CD4-positive, alpha-beta T cell treated with Interleukin-2 at 100 ng/mL for 4 hours (primary cell): ENCODE data around the gene NELFCD.
"Not testable (repeated sequence)": the region's sequence is repeated elsewhere in the genome, so short reads cannot be mapped to it uniquely, and the experiment has no call there.

Experiments used
- DNase-seq: peaks from one replicate; pipeline ENCODE4 v3.0.0-alpha.2; 2020; ENCODE audit warnings: low spot score

NELFCD gene

DNA sequence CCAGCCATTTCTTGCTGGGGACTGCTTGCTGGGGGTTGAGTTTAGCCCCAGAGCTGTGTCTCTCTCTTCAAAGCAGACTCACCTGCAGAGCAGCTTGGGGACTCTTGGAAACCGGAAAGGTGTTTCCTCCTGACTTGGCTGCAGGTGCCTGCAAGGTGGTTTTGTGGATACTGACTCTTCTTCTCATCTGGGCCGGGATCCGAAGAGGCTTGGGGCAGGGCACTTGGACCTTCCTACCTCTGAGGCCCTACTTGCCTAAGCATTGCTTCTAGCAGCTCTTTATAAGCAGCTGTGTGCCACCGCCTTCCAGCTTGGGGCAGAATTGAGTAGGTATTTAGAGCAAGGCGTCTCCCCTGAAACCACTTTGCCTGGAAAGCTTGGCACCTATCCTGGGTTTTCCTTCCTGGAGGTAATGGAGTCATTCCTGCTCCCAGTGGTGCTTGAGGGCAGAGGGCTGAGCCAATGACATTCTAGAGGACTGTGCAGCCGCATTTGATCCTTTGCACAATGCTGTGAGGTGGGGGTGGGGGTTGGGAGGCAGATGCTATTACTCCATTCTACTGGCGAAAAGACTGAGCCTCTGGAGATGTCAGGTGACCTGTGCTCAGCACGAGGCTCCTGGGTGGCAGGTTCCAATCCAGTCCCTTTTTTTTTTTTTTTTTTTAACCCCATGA is 29.4 kb downstream of the NELFCD start:
- no peak for DNase-seq

DNA sequence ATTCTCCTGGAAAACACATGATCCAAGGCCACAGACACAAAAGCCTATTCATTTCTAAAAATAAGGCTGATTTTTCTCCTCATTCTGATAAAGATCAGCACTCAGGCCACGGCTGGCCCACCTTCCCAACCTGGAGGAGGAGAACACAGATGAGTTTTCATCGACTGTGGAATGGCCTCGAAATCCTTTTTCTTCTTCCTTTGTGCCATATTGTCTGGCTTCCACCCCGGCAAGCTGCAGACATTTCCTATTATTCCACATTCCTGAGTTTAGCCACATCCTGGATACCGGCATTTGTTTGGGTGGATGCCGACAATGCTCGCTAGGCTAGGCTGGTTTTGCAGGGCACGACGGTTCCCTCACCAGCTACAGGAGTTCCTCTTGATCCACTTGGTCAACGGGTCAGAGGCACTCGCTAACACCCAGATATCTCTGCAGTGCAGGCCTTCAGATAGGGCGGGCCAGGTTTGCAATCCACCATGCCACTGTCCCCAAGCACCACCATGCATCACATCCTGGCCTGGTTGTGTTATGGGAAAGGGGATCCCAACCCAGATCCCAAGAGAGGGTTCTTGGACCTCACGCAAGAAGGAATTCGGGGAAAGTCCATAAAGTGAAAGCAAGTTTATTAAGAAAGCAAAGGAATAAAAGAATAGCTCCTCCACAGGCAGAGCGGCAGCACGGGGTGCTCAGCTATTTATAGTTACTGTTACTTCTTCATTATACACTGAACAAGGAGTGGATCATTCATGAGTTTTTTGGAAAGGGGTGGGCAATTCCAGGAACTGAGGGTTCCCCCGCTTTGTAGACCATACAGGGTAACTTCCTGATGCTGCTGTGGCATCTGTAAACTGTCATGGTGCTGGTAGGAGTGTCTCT is 30.2 kb downstream of the NELFCD start:
- DNase-seq = peak; percentile 41

DNA sequence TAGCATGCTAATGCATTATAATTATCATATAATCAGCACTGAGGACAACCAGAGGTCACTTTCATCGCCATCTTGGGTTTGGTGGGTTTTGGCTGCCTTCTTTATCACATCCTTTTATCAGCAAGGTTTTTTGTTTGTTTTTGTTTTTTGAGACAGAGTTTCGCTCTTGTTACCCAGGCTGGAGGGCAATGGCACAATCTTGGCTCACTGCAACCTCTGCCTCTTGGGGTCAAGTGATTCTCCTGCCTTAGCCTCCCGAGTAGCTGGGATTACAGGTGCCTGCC is 30.8 kb downstream of the NELFCD start:
- DNase-seq = not testable (repeated sequence)

DNA sequence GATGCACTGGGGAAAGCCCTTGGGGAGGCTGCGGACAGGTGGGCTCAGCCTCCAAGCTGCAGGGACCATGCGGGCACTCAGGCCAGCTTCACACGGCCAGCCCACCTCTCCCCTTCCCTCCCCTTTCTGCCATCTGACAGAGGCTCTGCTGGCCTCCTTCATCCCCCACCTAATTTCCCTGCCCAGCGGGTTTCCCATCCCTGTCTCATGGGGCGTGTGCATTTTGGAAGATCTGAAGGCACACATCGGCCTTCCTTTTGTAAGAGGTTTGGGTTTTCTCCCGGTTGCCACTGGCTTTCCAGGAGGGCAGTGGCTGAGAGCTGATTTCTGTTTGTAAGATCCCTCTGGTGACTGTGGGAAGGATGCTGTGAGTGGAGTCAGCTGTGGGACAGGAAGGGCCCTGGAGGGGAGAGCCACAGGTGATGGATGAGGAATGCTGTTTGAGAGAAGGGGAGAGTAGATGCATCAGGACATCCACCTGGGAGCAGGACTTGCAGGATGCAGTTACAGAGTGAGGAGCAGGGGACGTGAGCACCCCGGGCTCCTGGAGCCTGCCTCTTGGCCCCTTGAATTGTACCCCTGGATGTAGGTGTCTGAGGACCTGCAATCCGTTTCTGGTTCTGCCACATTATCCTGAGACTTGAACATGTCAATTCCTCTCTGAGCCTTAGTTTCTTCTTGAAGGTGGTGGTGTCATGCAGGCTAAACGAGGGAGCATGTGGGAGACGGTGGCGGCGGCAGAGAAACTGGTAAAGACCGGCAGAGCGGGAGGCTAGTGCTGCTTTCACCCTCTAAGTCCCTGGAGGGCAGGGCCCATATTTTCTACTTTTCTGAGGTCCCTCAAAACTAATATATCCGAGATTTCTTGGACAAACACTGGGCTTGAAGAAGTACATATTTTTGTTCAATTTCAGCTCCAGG is 32.2 kb downstream of the NELFCD start:
- no peak for DNase-seq

DNA sequence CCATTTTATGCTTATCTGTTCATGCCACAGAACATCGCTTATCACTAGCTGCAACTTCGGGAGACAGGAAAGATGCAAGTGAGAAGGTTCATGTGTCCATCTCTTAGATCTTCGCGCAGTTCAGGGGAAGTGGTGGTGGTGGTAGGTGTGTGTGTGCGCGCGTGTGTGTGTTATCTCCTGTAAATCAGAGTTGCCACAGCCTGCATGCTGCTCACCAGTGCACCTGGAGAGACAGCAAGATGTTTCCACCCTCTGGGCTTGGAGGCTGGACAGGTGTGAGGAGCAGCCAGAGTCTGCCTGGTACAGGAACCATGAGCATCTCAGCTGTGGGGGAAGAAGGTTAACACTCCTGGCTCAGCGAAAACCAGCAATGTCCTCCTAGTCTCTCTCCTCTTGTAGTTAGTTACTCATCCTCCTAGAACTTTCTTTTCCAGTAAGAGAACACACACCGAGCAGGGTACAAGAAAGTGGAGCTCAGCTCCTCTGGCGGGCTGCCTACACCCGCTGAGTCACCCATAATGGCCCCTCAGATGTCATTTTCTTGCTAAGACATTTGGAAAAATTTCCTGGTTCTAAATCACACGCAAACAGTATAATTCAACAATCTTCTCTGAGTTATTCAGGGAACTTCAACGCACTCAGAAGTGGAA is 33.0 kb downstream of the NELFCD start:
- peak; percentile 28 for DNase-seq

DNA sequence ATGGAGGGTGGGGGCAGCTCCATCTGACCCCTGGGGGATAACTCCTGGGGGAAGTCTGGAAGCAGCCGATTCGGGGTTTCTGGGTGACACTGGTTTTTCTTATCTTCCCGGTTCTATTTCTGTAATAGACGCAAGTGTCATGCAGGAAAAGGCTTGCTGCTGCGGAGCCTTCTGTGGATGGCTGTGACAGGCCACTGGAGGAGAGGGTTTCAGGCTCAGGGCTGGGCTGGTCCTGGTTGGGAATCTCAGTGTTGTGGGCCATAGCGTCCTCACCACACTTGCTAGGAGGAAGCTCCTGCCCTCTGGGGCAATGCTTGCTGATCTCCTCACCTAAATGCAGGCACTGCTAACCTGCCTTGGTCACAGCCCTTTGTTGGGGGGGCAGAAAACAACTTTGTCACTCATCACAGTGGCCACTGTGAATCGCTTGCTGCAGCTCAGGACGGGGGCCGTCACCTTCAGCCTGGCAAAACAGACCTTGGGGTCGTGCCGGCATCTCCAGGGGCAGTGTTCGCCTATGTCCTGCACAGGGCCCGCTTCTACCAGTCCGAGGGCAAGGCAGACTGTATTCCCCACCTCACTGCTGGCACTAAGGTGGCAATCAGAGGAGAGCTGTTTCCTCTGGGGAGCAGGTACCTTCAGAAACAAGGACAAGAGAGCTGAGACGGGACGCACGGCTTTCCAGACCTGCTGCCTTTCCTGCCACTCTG is 33.8 kb downstream of the NELFCD start:
- no peak for DNase-seq

DNA sequence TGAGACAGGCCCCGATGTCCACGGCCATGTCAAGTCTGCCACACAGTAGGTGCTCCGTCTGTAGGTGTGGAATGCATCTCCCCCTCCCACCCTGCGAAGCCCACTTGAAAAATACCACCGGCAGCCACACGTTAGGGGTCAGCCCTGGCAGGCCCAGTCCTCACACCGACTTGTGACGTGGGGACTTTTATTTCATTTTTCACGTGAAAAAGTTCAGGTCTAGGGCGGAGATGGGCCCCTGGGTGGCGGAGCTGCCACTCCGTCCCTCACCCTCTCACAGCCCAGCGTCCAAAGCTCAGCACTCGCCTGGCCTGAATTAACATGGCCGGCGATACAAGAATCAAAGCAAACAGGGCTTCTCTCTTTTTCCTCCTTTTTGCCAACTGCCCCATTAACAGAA is 34.4 kb downstream of the NELFCD start:
- no peak for DNase-seq

DNA sequence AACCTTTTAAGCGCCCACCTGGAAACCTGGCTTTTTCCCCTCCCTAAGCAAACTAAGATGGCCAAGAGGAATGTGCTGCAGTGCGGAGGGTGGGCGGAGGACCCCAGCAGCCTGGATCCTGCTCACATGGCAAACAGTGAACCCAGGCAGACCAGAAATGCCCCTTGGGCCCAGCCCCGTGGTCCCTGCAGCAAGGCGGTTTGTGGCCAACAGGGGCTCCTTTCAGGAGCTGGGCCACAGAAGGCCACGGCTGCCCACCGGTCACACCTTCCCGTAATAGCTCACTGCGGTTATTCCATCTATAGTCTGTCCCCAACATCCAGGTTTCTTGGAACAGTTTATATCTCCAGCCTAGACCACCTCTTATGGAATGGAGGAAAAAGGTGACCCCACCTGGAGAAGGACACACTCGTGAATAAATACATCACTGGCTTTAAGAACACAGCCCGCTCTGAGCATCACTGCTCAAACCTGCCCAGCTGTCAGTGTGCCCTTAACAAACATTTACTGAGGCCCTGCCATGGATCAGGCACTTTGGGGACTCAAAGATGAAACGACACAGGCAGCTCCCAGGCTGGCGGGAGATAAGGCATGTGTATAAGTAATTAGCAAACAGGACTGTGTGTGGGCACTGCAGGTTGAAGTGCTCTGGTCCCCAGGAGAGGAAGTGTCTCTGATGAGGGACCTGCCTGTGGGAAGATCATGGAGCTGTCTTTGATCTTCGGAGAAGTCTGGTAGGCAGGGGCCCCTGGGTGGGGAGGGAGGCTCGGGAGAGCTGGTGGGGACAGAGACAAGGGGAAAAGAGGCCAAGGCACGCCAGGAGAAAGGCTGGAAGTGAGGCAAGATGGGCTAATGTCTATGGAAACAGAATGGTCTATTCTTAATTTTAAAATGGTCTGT is 35.0 kb downstream of the NELFCD start:
- no peak for DNase-seq

DNA sequence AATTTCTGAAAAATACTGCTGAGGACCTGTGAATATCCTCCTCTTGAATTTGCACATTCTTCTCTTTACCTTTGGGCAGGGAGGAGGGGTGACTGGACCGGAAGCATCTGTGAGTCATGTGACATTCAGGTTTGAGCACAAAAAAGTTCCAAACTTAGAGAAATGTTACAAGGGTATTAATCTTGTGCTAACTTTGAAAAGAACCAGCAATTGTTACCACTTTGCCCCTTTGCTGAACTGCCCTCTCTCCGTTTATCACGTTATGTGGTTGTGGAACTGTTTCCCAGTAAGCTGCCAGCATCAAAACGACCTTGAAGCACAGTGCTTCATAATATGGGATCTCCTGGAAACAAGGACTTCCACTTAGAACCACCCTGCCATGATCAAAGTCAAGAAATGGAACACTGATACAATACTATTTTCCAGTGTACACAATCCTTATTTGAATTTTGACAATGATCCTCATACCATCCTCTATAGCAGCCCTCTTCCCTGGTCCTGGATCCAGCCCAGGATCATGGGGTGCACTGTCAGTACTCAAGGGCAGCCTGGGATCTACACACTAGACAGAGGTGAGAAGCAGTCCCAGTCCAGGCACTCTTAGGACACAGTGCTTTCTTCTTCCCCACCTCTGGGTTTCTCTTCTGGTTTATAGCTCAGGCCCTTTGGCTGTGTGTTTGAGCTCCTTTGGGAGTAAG is 35.9 kb downstream of the NELFCD start:
- DNase-seq = peak; percentile 32

DNA sequence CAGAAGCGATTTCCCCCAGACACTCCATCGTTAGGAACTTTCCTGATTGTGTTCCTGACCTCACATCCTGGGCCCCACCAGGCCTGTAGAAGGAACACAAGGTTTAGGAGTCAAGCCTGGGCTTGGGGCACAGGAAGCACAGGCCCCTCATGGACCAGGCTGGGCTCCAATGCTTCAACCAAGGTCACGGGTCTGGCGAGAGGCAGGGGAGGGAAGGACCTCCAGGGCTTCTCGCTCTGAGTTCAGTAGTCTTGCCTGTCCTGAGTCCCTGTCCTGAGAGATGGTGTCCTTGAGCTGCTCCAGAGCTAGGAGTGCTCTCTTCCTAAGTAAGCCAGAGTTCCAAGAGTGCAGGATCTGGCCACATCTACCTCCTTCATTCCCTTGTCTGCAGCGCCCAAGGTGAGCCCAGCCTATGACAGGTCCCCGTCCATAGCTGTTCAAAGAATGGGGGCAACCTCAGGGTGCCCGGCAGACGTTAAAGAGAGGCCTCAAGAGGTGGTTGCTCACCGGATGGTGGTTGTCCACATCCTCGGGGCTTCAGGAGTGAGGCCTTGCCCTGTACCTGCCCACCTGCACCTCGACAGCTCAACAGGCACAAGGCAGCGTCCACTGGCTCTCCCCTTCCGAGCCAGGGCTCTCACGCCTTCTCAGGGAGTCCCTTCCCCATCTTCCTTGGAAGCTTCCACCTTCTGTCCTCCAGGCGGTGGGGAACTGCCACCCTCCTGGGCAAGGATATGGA is 36.6 kb downstream of the NELFCD start:
- DNase-seq = no peak

DNA sequence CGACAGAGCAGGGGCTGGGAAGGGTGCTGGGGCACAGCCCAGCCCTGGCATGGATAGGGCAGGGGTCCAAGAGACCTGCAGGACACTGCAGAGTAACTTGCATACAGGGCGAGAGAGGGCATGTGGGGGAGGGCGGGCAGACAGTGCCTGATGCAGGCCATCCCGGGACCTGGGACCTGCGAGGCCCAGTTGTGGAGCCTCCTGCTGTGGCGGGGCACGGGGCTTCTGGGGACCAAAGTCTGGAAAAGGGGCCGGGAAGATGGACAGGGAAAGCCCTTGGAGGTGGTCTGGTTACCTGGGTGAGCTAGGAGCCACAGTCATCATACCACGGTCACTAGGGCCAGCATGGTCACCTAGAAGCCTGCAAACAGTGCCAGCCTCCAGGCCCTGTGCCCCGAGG is 37.8 kb downstream of the NELFCD start:
- no peak for DNase-seq

DNA sequence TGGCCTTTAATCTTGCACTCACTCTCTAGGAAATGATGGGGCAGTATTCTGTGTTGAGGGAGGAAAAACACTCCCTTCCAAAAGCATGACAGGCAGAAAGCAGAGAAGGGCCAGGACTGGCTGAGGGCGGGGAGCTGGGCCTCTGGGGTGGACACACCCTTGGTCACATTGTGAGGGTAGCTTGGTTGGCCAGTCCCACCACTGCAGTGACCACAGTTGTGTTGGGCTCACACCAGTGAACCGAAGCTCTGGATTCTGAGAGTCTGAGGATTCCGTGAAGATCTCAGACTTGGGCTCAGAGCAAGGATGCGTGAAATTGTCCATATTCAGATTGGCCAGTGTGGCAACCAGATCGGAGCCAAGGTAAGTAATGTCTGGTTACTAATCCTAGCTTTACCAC is 38.2 kb downstream of the NELFCD start, which contains the start of gene TUBB1:
TSS of gene TUBB1 (plus strand) at position 213 of the 400 bp plus-strand sequence. CDS start at position 307, 94 bp downstream.
- no peak for DNase-seq

DNA sequence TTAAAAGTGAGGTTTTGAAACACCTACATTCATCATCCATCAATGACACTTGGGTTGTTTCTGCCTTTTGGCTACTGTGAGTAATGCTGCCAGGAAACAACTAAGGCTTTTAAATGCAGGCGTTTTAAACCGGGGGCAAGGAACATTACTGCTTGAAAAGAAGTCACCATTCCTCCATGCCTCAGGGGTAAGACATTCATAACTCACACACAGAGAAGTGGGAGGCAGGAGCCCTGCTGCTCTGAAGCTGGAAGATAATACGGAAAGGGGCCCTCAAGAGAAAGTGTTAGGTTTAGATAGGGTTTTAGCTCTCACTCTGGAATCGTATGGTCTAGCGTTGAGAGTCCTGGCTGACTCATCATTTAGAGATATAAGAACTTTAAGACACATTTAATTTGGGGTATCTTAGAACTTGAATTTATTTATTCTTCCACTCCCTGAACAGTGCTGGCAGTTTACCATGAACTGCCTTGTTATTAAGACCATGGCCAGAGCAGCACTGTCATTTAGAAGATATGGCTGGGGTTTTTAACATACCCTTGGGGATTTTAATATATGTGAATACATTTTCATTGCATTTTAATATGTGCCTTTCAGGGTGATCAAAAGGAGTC is 40.0 kb downstream of the NELFCD start:
- no peak for DNase-seq

DNA sequence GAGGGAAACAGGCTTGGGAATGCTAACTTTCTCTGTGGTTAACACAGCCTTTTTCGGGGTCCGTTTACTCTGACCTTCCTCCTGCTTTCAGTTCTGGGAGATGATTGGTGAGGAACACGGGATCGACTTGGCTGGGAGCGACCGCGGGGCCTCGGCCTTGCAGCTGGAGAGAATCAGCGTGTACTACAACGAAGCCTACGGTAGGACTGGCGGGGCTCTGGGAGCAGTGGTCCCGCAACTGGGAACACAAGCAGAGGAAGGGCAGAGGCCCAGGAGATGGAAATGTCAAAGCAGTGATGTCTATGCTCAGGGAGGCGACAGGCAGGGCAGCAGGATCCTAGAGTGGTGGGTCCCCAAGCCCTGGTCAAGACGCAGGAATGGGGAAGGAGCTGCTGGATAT is 41.7 kb downstream of the NELFCD start:
- DNase-seq = no peak

DNA sequence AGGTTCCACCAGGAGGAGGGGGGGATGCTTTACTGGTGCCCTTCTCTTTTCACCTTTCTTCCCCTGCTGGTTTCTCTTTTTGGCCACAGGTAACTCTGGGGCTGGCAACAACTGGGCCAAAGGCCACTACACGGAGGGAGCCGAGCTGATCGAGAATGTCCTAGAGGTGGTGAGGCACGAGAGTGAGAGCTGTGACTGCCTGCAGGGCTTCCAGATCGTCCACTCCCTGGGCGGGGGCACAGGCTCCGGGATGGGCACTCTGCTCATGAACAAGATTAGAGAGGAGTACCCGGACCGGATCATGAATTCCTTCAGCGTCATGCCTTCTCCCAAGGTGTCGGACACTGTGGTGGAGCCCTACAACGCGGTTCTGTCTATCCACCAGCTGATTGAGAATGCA is 42.6 kb downstream of the NELFCD start:
- DNase-seq = no peak

DNA sequence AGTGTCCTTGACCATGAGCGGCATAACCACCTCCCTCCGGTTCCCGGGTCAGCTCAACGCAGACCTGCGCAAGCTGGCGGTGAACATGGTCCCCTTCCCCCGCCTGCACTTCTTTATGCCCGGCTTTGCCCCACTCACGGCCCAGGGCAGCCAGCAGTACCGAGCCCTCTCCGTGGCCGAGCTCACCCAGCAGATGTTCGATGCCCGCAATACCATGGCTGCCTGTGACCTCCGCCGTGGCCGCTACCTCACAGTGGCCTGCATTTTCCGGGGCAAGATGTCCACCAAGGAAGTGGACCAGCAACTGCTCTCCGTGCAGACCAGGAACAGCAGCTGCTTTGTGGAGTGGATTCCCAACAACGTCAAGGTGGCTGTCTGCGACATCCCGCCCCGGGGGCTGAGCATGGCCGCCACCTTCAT is 43.1 kb downstream of the NELFCD start:
- DNase-seq = no peak

DNA sequence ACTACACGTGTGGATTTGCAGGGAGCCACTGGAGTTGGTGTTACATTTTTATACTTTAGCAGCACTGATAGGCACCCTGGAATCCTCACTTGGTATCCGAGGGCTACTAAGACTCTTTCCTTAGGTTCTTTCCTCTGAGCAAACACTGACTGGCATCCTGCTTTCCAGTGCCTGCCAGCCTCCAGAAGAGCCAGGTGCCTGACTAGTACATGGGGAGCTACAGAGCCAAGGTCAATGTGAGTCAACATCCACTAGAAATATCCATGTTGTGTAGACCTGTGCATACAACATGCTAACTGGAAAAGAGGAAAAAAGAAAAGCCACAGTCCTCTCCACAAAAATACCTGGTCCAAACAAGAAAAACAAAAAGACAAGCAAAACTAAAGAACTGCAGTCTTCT is 44.0 kb downstream of the NELFCD start:
- DNase-seq = no peak

DNA sequence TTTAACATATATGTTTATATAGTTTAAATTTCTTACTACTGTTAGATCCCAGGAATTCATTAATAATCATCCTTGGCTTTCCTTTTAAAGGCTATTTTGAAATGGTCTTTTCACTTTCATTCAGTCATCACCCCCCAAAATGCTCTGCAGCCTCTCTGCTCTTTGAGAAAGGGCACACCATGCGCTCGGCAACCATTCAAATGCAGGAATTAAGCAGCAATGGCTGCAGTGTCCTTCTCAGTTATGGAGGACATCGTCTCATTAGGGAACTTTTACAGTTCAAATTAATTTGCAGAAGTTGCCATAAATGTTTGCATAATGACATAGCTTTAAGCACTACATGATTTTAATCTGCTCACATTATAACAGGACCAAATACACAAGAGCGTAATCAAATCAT is 44.5 kb downstream of the NELFCD start:
- DNase-seq = no peak
